ENCODE measurements around the gene SRI. TPM values are rescaled to one million over a fixed set of nuclear protein-coding genes. Genes with fewer than 3 reads are reported as not detected.

Gene SRI
- total RNA-seq, 1 donor from 2014 or later: 179 TPM

GRCh38 chr7:88208521-88208920, 11.3 kb downstream of the SRI start:
- Mint-ChIP-seq H3K9me3 (ENCODE audit: unreplicated experiment) (peaks cover 2% of the 10 kb centered on the region), H3K4me1 (ENCODE audit: low read depth, unreplicated experiment) (peaks cover 19% of the 10 kb centered on the region), H3K27ac (ENCODE audit: unreplicated experiment) (no peak overlapping the region), H3K36me3 (ENCODE audit: unreplicated experiment) (peaks cover 7% of the 10 kb centered on the region), H3K4me3 (ENCODE audit: unreplicated experiment) (no peak overlapping the region), H3K27me3 (ENCODE audit: unreplicated experiment) (peaks cover 2% of the 10 kb centered on the region)
- TF ChIP-seq, protein P1, sequence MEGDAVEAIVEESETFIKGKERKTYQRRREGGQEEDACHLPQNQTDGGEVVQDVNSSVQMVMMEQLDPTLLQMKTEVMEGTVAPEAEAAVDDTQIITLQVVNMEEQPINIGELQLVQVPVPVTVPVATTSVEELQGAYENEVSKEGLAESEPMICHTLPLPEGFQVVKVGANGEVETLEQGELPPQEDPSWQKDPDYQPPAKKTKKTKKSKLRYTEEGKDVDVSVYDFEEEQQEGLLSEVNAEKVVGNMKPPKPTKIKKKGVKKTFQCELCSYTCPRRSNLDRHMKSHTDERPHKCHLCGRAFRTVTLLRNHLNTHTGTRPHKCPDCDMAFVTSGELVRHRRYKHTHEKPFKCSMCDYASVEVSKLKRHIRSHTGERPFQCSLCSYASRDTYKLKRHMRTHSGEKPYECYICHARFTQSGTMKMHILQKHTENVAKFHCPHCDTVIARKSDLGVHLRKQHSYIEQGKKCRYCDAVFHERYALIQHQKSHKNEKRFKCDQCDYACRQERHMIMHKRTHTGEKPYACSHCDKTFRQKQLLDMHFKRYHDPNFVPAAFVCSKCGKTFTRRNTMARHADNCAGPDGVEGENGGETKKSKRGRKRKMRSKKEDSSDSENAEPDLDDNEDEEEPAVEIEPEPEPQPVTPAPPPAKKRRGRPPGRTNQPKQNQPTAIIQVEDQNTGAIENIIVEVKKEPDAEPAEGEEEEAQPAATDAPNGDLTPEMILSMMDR (IDR thresholded peaks at IDR 0.05; ENCODE audit: partially characterized antibody, unreplicated experiment): no peak
- no peak for DNase-seq

- H3K9me3 Mint-ChIP-seq (ENCODE audit: unreplicated experiment): peaks cover 4% of the 10 kb centered on the region
- no peak overlapping the region for H3K4me3 Mint-ChIP-seq (ENCODE audit: unreplicated experiment)
- TF ChIP-seq, protein P1 (IDR thresholded peaks at IDR 0.05; ENCODE audit: partially characterized antibody, unreplicated experiment): no peak
- DNase-seq: no peak
- H3K4me1 Mint-ChIP-seq (ENCODE audit: low read depth, unreplicated experiment): peaks cover 30% of the 10 kb centered on the region
- H3K36me3 Mint-ChIP-seq (ENCODE audit: unreplicated experiment): peaks cover 7% of the 10 kb centered on the region
- no peak overlapping the region for H3K27ac Mint-ChIP-seq (ENCODE audit: unreplicated experiment)
- H3K27me3 Mint-ChIP-seq (ENCODE audit: unreplicated experiment): peaks cover 5% of the 10 kb centered on the region
Measured at GRCh38 chr7:88206254-88206653, 13.6 kb downstream of the SRI start.

DNA sequence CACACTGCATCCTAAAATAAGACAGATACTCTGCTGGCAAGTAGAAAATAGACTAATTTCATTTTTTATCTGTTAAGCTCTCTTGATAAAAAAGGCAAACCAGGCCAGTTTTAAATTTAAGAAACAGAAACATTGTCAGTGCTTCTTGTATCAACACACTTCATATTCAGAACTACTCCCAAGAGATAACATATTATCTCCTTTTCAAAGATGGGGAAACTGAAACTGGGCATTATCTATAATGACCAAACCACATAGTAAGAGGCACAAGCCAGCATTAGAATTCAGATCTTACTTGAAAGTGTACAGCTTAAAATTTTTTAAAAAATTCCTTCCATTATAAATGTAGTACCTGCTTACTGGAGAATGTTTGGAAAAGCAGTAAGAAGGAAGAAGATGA, 14.7 kb downstream of the SRI start:
- H3K9me3 Mint-ChIP-seq (ENCODE audit: unreplicated experiment): peaks cover 11% of the 10 kb centered on the region
- no peak for DNase-seq
- H3K27me3 Mint-ChIP-seq (ENCODE audit: unreplicated experiment): peaks cover 13% of the 10 kb centered on the region
- H3K27ac Mint-ChIP-seq (ENCODE audit: unreplicated experiment): no peak overlapping the region
- H3K4me1 Mint-ChIP-seq (ENCODE audit: low read depth, unreplicated experiment): peaks cover 41% of the 10 kb centered on the region
- TF ChIP-seq, protein P1 (IDR thresholded peaks at IDR 0.05; ENCODE audit: partially characterized antibody, unreplicated experiment): no peak
- peaks cover 7% of the 10 kb centered on the region for H3K36me3 Mint-ChIP-seq (ENCODE audit: unreplicated experiment)
- H3K4me3 Mint-ChIP-seq (ENCODE audit: unreplicated experiment): no peak overlapping the region

DNA sequence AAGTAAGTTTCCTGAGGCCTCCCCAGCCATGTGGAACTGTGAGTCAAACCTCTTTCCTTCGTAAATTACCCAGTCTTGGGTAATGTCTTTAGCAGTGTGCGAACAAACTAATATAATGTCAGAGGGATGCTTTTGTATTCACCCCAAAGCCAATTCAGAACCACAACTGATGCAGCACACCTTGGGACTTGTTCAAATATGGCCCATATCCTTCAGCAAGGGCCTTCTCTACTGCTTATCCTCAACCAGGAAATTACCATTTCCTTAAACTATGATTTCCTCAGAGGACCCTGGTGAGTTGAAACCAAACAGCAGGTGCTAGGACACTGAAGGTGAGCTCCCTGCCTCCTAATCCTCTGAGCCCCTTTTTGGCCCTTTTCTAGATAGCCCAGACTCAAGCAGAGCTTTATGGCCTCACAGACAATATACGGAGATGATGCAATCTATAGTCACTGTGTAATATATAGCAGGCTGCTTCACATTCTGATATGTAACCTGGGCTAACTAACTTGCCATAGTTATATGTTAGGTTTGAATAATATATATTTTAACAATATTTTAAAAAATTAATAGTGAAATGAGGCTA, 15.2 kb downstream of the SRI start:
- Mint-ChIP-seq H3K4me1 (ENCODE audit: low read depth, unreplicated experiment) (peaks cover 45% of the 10 kb centered on the region), H3K4me3 (ENCODE audit: unreplicated experiment) (no peak overlapping the region), H3K9me3 (ENCODE audit: unreplicated experiment) (peaks cover 11% of the 10 kb centered on the region), H3K36me3 (ENCODE audit: unreplicated experiment) (peaks cover 7% of the 10 kb centered on the region), H3K27ac (ENCODE audit: unreplicated experiment) (peak overlapping the region; percentile 91), H3K27me3 (ENCODE audit: unreplicated experiment) (peaks cover 13% of the 10 kb centered on the region)
- TF ChIP-seq, protein P1 (IDR thresholded peaks at IDR 0.05; ENCODE audit: partially characterized antibody, unreplicated experiment): no peak
- DNase-seq: no peak

GRCh38 chr7:88203401-88203800, 16.4 kb downstream of the SRI start:
- Mint-ChIP-seq H3K27ac (ENCODE audit: unreplicated experiment) (peak overlapping the region; percentile 100), H3K4me3 (ENCODE audit: unreplicated experiment) (peak overlapping the region; percentile 5), H3K27me3 (ENCODE audit: unreplicated experiment) (peaks cover 13% of the 10 kb centered on the region), H3K4me1 (ENCODE audit: low read depth, unreplicated experiment) (peaks cover 55% of the 10 kb centered on the region), H3K36me3 (ENCODE audit: unreplicated experiment) (peaks cover 7% of the 10 kb centered on the region), H3K9me3 (ENCODE audit: unreplicated experiment) (peaks cover 11% of the 10 kb centered on the region)
- TF ChIP-seq, protein P1 (IDR thresholded peaks at IDR 0.05; ENCODE audit: partially characterized antibody, unreplicated experiment): no peak
- DNase-seq: no peak
